ENCODE data around the gene RGS9BP. TPM values are rescaled to one million over a fixed set of nuclear protein-coding genes. Genes with fewer than 3 reads are reported as not detected.

The RGS9BP gene
- total and polyA plus RNA-seq, 2 experiments from 2014 or later: 2.1 to 4.0 TPM

DNA sequence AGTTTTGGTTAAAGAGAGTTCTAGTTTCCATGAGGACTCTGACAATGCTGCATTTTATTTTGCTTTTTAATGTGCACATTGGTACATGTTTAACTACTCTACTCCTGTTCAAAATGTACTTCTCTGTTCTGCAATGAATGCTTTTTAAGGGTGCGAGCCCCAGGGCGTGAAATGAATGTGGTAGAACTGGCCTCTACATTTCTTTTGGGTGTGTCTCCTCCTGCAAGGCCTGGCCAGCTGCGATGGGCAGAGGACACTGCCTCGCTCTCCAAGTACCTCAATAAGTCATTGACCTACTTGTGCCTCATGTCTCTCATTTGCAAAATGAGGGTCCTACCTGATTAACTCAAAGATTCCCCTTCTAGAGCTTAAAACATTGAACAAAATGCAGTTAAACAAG is 6.7 kb downstream of the RGS9BP start:
- Histone ChIP-seq H3K79me2 (no peaks in the 10 kb centered on the region), H3K9me3 (ENCODE audit: low read depth) (no peaks in the 10 kb centered on the region), H3K27ac (no peak overlapping the region), H3K4me3 (no peak overlapping the region), H2AFZ (no peak overlapping the region), H3K9me2 (replicated peaks; ENCODE audit: insufficient read depth) (no peaks in the 10 kb centered on the region), H3K27me3 (no peaks in the 10 kb centered on the region), H3K4me1 (ENCODE audit: insufficient read depth) (peaks cover 3% of the 10 kb centered on the region), H3K36me3 (replicated peaks; ENCODE audit: insufficient read depth, low read depth) (no peaks in the 10 kb centered on the region), H4K20me1 (ENCODE audit: insufficient read depth, poor library complexity, severe bottlenecking) (no peaks in the 10 kb centered on the region), H3K4me2 (no peak overlapping the region)
- DNase-seq (ENCODE audit: low spot score): no peak
- 71% methylated on average over 4 of the region's 4 CpGs for WGBS (ENCODE audit: low lambda C conversion rate, missing lambda C conversion rate)
- TF ChIP-seq EZH2phosphoT487 (IDR thresholded peaks at IDR 0.05; ENCODE audit: low read depth, severe bottlenecking, unreplicated experiment): no peak
- TF ChIP-seq EZH2 (IDR thresholded peaks at IDR 0.05; ENCODE audit: borderline replicate concordance): no peak
- TF ChIP-seq, protein P1, sequence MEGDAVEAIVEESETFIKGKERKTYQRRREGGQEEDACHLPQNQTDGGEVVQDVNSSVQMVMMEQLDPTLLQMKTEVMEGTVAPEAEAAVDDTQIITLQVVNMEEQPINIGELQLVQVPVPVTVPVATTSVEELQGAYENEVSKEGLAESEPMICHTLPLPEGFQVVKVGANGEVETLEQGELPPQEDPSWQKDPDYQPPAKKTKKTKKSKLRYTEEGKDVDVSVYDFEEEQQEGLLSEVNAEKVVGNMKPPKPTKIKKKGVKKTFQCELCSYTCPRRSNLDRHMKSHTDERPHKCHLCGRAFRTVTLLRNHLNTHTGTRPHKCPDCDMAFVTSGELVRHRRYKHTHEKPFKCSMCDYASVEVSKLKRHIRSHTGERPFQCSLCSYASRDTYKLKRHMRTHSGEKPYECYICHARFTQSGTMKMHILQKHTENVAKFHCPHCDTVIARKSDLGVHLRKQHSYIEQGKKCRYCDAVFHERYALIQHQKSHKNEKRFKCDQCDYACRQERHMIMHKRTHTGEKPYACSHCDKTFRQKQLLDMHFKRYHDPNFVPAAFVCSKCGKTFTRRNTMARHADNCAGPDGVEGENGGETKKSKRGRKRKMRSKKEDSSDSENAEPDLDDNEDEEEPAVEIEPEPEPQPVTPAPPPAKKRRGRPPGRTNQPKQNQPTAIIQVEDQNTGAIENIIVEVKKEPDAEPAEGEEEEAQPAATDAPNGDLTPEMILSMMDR (IDR thresholded peaks at IDR 0.05; ENCODE audit: poor library complexity): no peak

GRCh38 chr19:32686847-32687475 is 11.3 kb downstream of the RGS9BP start:
- H3K27ac ChIP-seq: no peak overlapping the region
- no peaks in the 10 kb centered on the region for H3K9me3 ChIP-seq (ENCODE audit: low read depth)
- peaks cover 6% of the 10 kb centered on the region for H3K4me1 ChIP-seq (ENCODE audit: insufficient read depth)
- no peak for DNase-seq (ENCODE audit: low spot score)
- H3K27me3 ChIP-seq: no peaks in the 10 kb centered on the region
- H4K20me1 ChIP-seq (ENCODE audit: insufficient read depth, poor library complexity, severe bottlenecking): no peaks in the 10 kb centered on the region
- 90% methylated on average over 6 of the region's 6 CpGs for WGBS (ENCODE audit: low lambda C conversion rate, missing lambda C conversion rate)
- H3K36me3 ChIP-seq (replicated peaks; ENCODE audit: insufficient read depth, low read depth): no peaks in the 10 kb centered on the region
- H2AFZ ChIP-seq: no peak overlapping the region
- peaks cover 5% of the 10 kb centered on the region for H3K79me2 ChIP-seq
- no peak overlapping the region for H3K4me3 ChIP-seq
- H3K4me2 ChIP-seq: no peak overlapping the region
- TF ChIP-seq, protein P1 (IDR thresholded peaks at IDR 0.05; ENCODE audit: poor library complexity): no peak
- TF ChIP-seq EZH2 (IDR thresholded peaks at IDR 0.05; ENCODE audit: borderline replicate concordance): no peak
- TF ChIP-seq EZH2phosphoT487 (IDR thresholded peaks at IDR 0.05; ENCODE audit: low read depth, severe bottlenecking, unreplicated experiment): no peak
- H3K9me2 ChIP-seq (replicated peaks; ENCODE audit: insufficient read depth): no peaks in the 10 kb centered on the region

GRCh38 chr19:32687681-32688080 is 12.0 kb downstream of the RGS9BP start:
- no peaks in the 10 kb centered on the region for H3K36me3 ChIP-seq (replicated peaks; ENCODE audit: insufficient read depth, low read depth)
- TF ChIP-seq EZH2 (IDR thresholded peaks at IDR 0.05; ENCODE audit: borderline replicate concordance): no peak
- TF ChIP-seq EZH2phosphoT487 (IDR thresholded peaks at IDR 0.05; ENCODE audit: low read depth, severe bottlenecking, unreplicated experiment): no peak
- TF ChIP-seq, protein P1 (IDR thresholded peaks at IDR 0.05; ENCODE audit: poor library complexity): no peak
- H2AFZ ChIP-seq: no peak overlapping the region
- DNase-seq (ENCODE audit: low spot score): no peak
- peaks cover 12% of the 10 kb centered on the region for H3K4me1 ChIP-seq (ENCODE audit: insufficient read depth)
- WGBS (ENCODE audit: low lambda C conversion rate, missing lambda C conversion rate): 85% methylated on average over 4 of the region's 4 CpGs
- H3K4me2 ChIP-seq: no peak overlapping the region
- no peak overlapping the region for H3K4me3 ChIP-seq
- peaks cover 13% of the 10 kb centered on the region for H3K79me2 ChIP-seq
- no peaks in the 10 kb centered on the region for H3K9me2 ChIP-seq (replicated peaks; ENCODE audit: insufficient read depth)
- H3K27ac ChIP-seq: no peak overlapping the region
- no peaks in the 10 kb centered on the region for H4K20me1 ChIP-seq (ENCODE audit: insufficient read depth, poor library complexity, severe bottlenecking)
- no peaks in the 10 kb centered on the region for H3K9me3 ChIP-seq (ENCODE audit: low read depth)
- no peaks in the 10 kb centered on the region for H3K27me3 ChIP-seq
